ENCODE measurements around the gene TEDC2.

TEDC2 gene

DNA sequence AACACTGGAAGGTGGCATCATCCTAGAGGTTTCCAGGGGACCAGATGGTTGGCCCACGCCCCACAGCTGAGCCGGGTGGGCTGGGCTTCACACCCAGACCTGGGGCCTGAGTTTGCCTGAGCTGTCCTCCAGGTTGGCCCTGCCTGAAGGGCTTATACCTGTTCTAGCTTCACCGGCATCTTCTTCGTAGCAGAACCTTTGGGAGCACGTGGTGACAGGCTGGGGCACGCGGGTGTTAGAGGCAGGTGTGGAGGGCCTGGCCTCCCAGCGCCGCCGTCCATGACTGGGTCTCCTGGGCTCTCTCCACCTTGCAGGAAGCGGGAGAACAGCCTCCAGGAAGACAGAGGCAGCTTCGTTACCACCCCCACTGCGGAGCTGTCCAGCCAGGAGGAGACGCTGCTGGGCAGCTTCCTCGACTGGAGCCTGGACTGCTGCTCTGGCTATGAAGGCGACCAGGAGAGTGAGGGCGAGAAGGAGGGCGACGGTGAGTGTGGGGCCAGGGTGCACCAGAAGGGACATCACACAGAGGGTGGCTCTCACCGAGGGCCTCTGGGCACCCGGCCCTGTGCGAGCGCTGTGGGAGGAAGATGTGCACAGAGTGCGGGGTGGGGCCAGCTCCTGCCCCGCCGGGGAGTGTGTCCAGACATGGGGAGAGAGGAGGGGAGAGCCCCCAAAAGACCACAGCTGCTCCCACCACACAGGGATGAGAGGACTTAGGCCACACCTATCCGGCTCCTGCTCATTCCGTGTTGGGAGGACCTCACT is 4.6 kb upstream of the TEDC2 start:
- peaks cover under 1% of the 10 kb centered on the region for H3K79me2 ChIP-seq (ENCODE audit: control insufficient read depth, insufficient read depth, low read length, unreplicated experiment)
- no peaks in the 10 kb centered on the region for H3K4me1 ChIP-seq (ENCODE audit: control insufficient read depth, insufficient read depth, low read length, unreplicated experiment)
- no peak overlapping the region for H2AFZ ChIP-seq (ENCODE audit: low read length, unreplicated experiment)
- H3K27me3 ChIP-seq (ENCODE audit: insufficient read depth, low read length), result no peaks in the 10 kb centered on the region
- no peak overlapping the region for H3K27ac ChIP-seq (ENCODE audit: low read depth, low read length)
- H3K4me3 ChIP-seq (ENCODE audit: low read depth, low read length), result no peak overlapping the region
- peaks cover 12% of the 10 kb centered on the region; the same call in 1 of the 2 replicates for H3K36me3 ChIP-seq (ENCODE audit: insufficient read depth, low read length)

DNA sequence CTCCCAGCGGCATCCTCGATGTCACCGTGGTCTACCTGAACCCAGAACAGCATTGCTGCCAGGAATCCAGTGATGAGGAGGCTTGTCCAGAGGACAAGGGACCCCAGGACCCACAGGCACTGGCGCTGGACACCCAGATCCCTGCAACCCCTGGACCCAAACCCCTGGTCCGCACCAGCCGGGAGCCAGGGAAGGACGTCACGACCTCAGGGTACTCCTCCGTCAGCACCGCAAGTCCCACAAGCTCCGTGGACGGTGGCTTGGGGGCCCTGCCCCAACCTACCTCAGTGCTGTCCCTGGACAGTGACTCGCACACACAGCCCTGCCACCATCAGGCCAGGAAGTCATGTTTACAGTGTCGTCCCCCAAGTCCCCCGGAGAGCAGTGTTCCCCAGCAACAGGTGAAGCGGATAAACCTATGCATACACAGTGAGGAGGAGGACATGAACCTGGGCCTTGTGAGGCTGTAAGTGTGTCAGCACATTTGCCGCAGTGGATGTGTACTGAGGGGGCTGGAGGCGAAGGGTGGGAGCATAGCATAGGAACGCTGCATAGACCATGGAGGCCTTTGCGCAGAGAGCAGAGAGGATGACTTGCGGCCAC is 3.3 kb upstream of the TEDC2 start:
- Histone ChIP-seq H3K4me3 (ENCODE audit: low read depth, low read length) (no peak overlapping the region), H3K4me1 (ENCODE audit: control insufficient read depth, insufficient read depth, low read length, unreplicated experiment) (peaks cover 8% of the 10 kb centered on the region), H3K27me3 (ENCODE audit: insufficient read depth, low read length) (no peaks in the 10 kb centered on the region), H3K36me3 (ENCODE audit: insufficient read depth, low read length) (peaks cover 12% of the 10 kb centered on the region; the same call in 1 of the 2 replicates), H3K27ac (ENCODE audit: low read depth, low read length) (no peak overlapping the region), H2AFZ (ENCODE audit: low read length, unreplicated experiment) (no peak overlapping the region), H3K79me2 (ENCODE audit: control insufficient read depth, insufficient read depth, low read length, unreplicated experiment) (peaks cover 8% of the 10 kb centered on the region)

DNA sequence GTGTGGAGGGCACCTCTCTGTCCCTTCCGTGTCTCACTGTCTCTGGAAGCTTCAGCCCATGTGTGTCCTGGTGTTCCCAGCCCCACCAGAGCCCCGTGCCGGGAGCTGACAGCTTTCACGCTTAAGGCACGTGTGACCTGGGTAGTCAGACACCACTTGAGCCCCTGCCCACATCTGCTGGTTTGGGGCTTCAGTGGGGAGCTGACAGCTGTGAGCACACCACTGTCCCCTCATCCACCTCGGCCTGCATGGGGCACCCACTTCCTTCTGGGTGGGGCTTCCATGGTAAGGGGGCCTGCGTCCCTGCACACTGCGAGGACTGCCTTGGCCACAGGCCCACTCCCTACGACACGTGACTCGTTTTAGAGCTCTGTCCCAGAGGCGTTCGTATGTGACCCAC is 2.6 kb upstream of the TEDC2 start:
- H3K36me3 ChIP-seq (ENCODE audit: insufficient read depth, low read length), result peaks cover 12% of the 10 kb centered on the region; the same call in 1 of the 2 replicates
- H3K27ac ChIP-seq (ENCODE audit: low read depth, low read length), result no peak overlapping the region
- H3K4me1 ChIP-seq (ENCODE audit: control insufficient read depth, insufficient read depth, low read length, unreplicated experiment), result peaks cover 8% of the 10 kb centered on the region
- no peaks in the 10 kb centered on the region for H3K27me3 ChIP-seq (ENCODE audit: insufficient read depth, low read length)
- H3K4me3 ChIP-seq (ENCODE audit: low read depth, low read length), result no peak overlapping the region
- no peak overlapping the region for H2AFZ ChIP-seq (ENCODE audit: low read length, unreplicated experiment)
- peaks cover 8% of the 10 kb centered on the region for H3K79me2 ChIP-seq (ENCODE audit: control insufficient read depth, insufficient read depth, low read length, unreplicated experiment)

DNA sequence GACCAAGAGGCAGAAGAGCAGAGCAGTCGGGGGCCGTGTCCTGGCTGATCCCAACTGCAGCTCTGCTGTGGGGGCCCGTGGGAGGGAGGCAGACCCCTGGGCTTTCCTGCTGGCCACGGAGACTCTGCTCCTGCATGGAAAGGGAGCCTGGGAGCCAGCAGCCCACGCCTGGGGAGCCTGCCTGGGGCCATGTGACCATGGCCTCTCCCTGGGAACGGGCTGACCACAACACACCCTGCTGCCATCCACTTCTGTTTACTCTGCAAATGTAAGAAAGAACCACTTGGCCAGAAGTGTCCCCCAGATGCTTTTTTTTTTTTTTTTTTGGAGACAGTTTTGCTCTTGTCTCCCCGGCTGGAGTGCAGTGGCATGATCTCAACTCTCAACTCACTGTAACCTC is 2.0 kb upstream of the TEDC2 start:
- no peak overlapping the region for H2AFZ ChIP-seq (ENCODE audit: low read length, unreplicated experiment)
- H3K4me3 ChIP-seq (ENCODE audit: low read depth, low read length), result no peak overlapping the region
- peaks cover 7% of the 10 kb centered on the region; the same call in 1 of the 2 replicates for H3K36me3 ChIP-seq (ENCODE audit: insufficient read depth, low read length)
- no peaks in the 10 kb centered on the region for H3K27me3 ChIP-seq (ENCODE audit: insufficient read depth, low read length)
- peaks cover 8% of the 10 kb centered on the region for H3K79me2 ChIP-seq (ENCODE audit: control insufficient read depth, insufficient read depth, low read length, unreplicated experiment)
- peaks cover 8% of the 10 kb centered on the region for H3K4me1 ChIP-seq (ENCODE audit: control insufficient read depth, insufficient read depth, low read length, unreplicated experiment)
- H3K27ac ChIP-seq (ENCODE audit: low read depth, low read length), result no peak overlapping the region

DNA sequence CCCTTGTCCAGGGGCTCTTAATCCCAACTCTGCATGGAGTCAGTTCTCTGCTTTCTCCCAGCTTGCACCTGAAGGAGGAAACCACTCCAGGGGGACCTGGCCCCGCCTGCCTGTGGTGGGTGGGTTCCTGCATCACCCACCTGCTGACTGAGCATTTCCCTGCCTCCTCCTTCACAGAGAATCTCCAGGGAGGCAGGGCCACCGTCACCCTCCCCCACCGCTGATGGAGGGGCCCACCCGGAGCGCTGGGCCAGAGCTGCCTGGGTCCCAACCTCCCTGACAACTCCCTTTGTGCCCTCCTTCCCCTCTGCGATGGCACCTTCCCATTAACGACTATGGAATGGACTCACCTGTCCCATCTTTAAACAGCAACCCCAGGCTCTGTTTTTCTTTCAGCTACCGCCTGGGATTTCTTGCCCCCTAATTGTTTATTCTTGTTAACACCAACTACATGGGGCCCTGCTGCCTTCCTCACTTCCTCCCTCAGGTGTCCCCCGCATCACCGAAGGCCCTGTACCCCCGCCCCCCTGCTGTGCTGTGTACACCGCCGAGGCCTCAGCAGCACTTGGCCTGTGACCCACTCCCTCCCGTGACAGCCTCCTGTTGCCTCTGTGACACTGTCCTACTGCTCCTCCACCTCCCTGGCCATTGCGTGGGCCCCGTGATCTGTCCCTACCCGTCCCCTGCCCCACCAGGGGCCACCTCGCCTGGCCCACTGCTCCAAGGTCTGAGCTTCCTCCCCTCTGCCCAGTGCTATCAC is 842 bp upstream of the TEDC2 start:
- Histone ChIP-seq H2AFZ (ENCODE audit: low read length, unreplicated experiment) (peak overlapping the region; percentile 41), H3K4me3 (ENCODE audit: low read depth, low read length) (peak overlapping the region; percentile 78), H3K79me2 (ENCODE audit: control insufficient read depth, insufficient read depth, low read length, unreplicated experiment) (peaks cover 8% of the 10 kb centered on the region), H3K4me1 (ENCODE audit: control insufficient read depth, insufficient read depth, low read length, unreplicated experiment) (peaks cover 12% of the 10 kb centered on the region), H3K36me3 (ENCODE audit: insufficient read depth, low read length) (peaks cover 1% of the 10 kb centered on the region; the same call in 1 of the 2 replicates), H3K27ac (ENCODE audit: low read depth, low read length) (no peak overlapping the region), H3K27me3 (ENCODE audit: insufficient read depth, low read length) (no peaks in the 10 kb centered on the region)

DNA sequence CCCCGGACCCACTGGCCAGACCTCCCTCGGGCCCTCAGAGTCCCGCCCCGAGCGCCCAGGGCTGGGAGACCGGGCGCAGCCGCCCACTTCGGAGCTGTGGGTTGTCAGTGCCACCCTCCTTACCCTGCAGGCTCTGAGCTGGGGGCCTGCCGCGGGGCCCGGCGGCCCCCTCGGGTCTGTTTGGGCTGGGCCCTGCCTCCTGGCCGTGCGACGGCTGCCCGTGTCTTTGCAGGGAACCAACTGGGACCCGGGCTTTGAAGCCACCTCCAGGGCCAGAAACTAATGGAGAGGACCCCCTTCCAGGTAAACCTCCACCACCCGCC is 443 bp downstream of the TEDC2 start:
- Histone ChIP-seq H2AFZ (ENCODE audit: low read length, unreplicated experiment) (no peak overlapping the region), H3K27ac (ENCODE audit: low read depth, low read length) (no peak overlapping the region), H3K4me1 (ENCODE audit: control insufficient read depth, insufficient read depth, low read length, unreplicated experiment) (peaks cover 12% of the 10 kb centered on the region), H3K4me3 (ENCODE audit: low read depth, low read length) (peak overlapping the region; percentile 78), H3K79me2 (ENCODE audit: control insufficient read depth, insufficient read depth, low read length, unreplicated experiment) (peaks cover 8% of the 10 kb centered on the region), H3K36me3 (ENCODE audit: insufficient read depth, low read length) (no peaks in the 10 kb centered on the region), H3K27me3 (ENCODE audit: insufficient read depth, low read length) (no peaks in the 10 kb centered on the region)

DNA sequence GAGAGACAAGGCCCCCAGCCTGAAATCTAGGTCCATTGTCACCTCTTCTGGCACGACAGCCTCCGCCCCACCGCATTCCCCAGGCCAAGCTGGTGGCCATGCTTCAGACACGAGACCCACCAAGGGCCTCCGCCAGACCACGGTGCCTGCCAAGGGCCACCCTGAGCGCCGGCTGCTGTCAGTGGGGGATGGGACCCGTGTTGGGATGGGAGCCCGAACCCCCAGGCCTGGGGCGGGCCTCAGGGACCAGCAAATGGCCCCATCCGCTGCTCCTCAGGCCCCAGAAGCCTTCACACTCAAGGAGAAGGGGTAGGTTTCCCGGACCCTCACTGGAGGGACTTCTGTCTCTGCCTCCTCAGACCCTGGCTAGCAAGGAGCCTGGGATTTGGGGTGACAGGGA is 1.0 kb downstream of the TEDC2 start:
- Histone ChIP-seq H3K79me2 (ENCODE audit: control insufficient read depth, insufficient read depth, low read length, unreplicated experiment) (peaks cover 8% of the 10 kb centered on the region), H3K27me3 (ENCODE audit: insufficient read depth, low read length) (no peaks in the 10 kb centered on the region), H2AFZ (ENCODE audit: low read length, unreplicated experiment) (no peak overlapping the region), H3K4me1 (ENCODE audit: control insufficient read depth, insufficient read depth, low read length, unreplicated experiment) (peaks cover 12% of the 10 kb centered on the region), H3K4me3 (ENCODE audit: low read depth, low read length) (peak overlapping the region; percentile 78), H3K27ac (ENCODE audit: low read depth, low read length) (no peak overlapping the region), H3K36me3 (ENCODE audit: insufficient read depth, low read length) (no peaks in the 10 kb centered on the region)

DNA sequence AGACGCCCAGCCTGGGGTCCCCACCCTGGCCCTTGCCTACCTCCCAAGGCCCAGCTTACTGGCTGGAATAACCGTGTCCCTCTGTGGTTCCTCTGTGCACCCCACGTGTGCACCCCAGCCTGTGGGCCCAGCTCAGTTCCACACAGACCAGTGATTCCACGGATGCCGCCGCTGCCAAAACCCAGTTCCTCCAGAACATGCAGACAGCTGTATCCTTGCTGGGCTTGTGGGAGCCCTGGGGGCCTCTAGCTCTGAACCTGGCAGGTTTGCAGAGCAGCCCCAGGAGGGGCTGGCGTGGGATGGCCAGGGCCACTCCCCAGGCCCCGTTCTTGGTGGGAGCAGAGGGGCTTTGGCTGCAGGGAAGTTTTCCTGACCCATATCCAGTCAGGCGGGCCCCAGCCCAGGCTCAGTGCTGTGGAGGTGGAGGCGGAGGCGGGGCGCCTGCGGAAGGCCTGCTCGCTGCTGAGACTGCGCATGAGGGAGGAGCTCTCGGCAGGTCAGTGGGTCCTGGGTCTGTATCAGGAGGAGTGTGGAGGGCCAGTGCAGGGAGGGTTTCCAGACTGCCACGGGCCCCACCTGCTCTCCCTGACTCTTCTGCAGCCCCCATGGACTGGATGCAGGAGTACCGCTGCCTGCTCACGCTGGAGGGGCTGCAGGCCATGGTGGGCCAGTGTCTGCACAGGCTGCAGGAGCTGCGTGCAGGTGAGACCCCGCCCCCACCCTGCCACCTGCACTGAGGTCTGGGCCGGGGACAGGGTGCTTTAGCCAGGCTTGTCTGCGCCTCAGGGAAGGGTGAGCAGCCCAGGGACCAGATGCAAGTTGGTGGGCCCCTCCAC is 2.3 kb downstream of the TEDC2 start:
- H3K27ac ChIP-seq (ENCODE audit: low read depth, low read length), result no peak overlapping the region
- H3K4me1 ChIP-seq (ENCODE audit: control insufficient read depth, insufficient read depth, low read length, unreplicated experiment), result peaks cover 15% of the 10 kb centered on the region
- H3K36me3 ChIP-seq (ENCODE audit: insufficient read depth, low read length), result no peaks in the 10 kb centered on the region
- H3K27me3 ChIP-seq (ENCODE audit: insufficient read depth, low read length), result no peaks in the 10 kb centered on the region
- no peak overlapping the region for H2AFZ ChIP-seq (ENCODE audit: low read length, unreplicated experiment)
- peaks cover 8% of the 10 kb centered on the region for H3K79me2 ChIP-seq (ENCODE audit: control insufficient read depth, insufficient read depth, low read length, unreplicated experiment)
- no peak overlapping the region for H3K4me3 ChIP-seq (ENCODE audit: low read depth, low read length)

DNA sequence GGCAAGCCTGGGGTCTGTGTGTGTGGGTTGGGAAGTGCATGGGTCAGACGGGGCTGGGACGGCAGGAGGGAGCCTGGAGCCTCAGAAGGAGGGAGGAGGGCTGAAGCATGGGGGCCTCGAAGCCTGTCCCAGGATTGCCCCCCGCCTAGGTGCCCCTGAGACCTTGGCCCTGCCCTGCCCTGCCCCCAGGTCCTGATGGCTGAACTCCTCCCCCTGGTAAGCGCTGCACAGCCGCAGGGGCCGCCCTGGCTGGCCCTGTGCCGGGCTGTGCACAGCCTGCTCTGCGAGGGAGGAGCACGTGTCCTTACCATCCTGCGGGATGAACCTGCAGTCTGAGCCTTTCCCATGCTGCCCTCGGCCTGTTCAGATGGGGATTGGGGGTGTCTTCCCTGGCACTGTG is 4.4 kb downstream of the TEDC2 start:
- Histone ChIP-seq H3K27me3 (ENCODE audit: insufficient read depth, low read length) (no peaks in the 10 kb centered on the region), H3K36me3 (ENCODE audit: insufficient read depth, low read length) (no peaks in the 10 kb centered on the region), H3K27ac (ENCODE audit: low read depth, low read length) (no peak overlapping the region), H2AFZ (ENCODE audit: low read length, unreplicated experiment) (no peak overlapping the region), H3K4me3 (ENCODE audit: low read depth, low read length) (no peak overlapping the region), H3K79me2 (ENCODE audit: control insufficient read depth, insufficient read depth, low read length, unreplicated experiment) (peaks cover 8% of the 10 kb centered on the region), H3K4me1 (ENCODE audit: control insufficient read depth, insufficient read depth, low read length, unreplicated experiment) (peaks cover 26% of the 10 kb centered on the region)

DNA sequence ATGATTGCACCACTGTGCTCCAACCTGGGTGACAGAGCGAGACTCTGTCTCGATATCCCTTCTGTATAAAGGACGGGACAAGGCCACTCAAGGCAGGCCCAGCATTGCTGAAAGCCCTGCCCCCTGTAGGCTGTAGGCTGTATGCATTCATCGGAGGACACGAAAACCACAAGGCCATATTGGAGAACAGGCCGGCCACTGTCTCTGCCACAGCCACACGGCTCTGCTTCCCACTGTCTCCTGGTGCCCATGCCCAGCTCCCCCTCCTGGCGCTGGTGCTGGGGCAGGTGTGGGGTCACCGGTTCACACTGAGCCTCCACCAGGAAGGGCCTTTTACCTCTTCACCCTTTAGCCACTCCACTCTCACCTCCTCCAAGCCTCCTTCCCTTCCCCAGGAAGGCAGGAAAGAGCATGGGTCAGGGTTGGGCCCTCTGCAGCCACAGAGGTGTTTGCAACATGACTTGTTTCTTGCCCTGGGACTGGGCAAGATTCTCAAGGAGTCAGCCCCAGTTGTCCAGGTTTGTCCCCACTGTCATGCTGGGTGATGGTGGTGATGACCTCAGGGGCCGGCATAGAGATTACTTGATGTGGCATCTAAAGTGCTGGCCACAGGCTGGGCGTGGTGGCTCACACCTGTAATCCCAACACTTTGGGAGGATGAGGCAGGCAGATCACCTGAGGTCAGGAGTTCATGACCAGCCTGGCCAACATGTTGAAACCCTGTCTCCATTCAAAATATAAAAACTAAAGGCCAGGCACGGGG is 5.9 kb downstream of the TEDC2 start:
- Histone ChIP-seq H3K79me2 (ENCODE audit: control insufficient read depth, insufficient read depth, low read length, unreplicated experiment) (peaks cover 2% of the 10 kb centered on the region), H2AFZ (ENCODE audit: low read length, unreplicated experiment) (no peak overlapping the region), H3K27me3 (ENCODE audit: insufficient read depth, low read length) (no peaks in the 10 kb centered on the region), H3K4me1 (ENCODE audit: control insufficient read depth, insufficient read depth, low read length, unreplicated experiment) (peaks cover 23% of the 10 kb centered on the region), H3K36me3 (ENCODE audit: insufficient read depth, low read length) (no peaks in the 10 kb centered on the region), H3K4me3 (ENCODE audit: low read depth, low read length) (no peak overlapping the region), H3K27ac (ENCODE audit: low read depth, low read length) (no peak overlapping the region)
